SW480 (cell line): ENCODE results near the gene PTPN4.
A peak's percentile ranks its signal among the peaks of the same experiment; 100 is the strongest.

ENCODE experiments used
- DNase-seq: peaks from one replicate; pipeline ENCODE4 v3.0.0-alpha.2; 2016; ENCODE audit warnings: low spot score

Gene PTPN4, protein sequence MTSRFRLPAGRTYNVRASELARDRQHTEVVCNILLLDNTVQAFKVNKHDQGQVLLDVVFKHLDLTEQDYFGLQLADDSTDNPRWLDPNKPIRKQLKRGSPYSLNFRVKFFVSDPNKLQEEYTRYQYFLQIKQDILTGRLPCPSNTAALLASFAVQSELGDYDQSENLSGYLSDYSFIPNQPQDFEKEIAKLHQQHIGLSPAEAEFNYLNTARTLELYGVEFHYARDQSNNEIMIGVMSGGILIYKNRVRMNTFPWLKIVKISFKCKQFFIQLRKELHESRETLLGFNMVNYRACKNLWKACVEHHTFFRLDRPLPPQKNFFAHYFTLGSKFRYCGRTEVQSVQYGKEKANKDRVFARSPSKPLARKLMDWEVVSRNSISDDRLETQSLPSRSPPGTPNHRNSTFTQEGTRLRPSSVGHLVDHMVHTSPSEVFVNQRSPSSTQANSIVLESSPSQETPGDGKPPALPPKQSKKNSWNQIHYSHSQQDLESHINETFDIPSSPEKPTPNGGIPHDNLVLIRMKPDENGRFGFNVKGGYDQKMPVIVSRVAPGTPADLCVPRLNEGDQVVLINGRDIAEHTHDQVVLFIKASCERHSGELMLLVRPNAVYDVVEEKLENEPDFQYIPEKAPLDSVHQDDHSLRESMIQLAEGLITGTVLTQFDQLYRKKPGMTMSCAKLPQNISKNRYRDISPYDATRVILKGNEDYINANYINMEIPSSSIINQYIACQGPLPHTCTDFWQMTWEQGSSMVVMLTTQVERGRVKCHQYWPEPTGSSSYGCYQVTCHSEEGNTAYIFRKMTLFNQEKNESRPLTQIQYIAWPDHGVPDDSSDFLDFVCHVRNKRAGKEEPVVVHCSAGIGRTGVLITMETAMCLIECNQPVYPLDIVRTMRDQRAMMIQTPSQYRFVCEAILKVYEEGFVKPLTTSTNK

DNA sequence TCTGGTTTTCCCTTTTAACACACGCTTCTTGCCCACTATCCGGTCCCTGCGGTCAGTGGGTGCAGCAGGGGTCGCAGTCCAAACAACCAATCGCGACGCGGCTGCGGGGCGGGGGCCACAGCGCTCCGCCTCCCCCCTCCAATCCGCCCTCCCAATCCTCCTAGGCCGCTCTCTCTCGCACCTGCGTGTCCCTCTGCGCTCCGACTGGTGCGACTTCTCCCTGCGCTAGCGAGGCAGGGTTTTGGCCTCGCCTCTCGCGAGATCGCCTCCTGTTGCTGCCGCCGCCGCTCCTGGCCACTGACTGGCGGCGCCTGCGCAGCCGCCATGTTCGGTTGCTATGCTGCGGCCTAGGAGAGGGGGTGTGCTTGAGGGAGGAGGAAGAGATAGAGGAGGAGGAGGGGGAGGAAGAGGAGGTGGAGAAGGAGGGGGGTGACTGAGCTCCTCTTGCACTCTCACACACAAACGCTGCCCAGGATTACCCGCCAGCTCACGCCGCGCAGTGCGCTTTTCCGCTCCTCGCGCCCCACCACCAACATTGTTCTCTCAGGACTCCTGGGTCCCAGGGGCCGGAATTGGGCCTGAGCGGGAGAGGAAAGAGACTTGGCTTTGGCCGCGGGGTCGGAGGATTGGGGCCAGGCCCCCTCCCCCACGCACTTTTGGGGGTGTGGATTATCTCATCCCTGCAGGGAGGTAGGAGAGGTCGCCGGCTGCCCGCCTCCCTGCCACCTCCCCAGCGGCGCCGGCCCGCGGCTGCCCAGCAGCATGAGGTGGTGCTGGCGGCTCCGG, at the start of gene PTPN4:
TSS of gene PTPN4 (plus strand) at position 472 of the 786 bp plus-strand sequence. CDS start 49,932 bp downstream, outside the sequence.
- peak; percentile 99 for DNase-seq

- no peak for DNase-seq
Observed at GRCh38 chr2:119710281-119710680, 49.4 kb upstream of the PTPN4 start.

DNA sequence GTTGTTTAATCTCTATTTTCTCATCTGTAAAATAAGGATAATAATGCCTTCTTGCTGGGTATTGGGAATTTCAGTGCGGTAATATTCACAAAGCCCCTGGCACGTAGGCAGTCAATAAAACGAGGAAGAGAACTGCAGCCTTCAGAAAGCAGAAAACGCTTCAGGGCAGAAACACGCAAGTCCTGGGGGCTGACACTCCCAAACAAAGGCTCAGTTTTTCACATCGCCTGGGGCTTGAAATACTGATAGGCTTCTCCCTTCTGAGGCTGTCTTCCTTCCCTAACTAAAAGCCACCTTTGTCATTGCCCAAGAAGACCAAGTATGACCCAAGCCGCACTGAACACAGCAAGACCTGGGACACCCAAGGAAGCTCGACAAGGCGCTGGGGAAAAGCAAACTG, 48.4 kb upstream of the PTPN4 start:
- no peak for DNase-seq

GRCh38 chr2:119712571-119712970, 47.2 kb upstream of the PTPN4 start:
- no peak for DNase-seq

DNA sequence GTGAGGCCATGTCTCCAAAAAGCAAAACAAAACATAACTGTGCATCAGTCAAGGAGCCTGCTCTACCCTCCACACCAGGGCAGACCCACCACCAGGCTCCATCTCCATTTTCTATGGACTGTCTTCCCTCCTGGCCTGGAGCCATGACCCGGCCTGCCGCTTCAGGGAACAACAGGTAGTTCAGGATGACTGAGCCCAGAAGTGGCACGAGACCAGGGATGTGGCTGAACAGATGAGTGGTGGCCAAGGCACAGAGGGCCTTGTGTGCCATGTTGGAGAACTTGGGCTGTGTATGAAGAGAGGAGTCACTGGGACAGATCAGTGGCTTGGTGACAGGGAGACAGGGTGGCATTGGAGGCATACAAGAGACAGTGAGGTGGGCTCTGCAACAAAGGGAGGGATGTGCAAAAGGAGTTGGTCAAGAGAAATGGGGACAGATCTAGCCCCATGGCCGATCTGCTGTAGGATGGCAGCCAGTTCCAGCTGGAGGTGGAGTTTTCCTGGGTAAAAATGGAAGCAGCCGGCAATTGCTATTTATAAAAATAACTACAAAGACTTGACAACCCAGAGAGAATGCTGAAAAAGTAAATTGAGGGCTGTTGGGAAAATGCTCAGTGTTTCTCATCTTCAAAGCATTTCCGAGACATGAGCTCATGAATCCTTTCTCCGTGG, 45.8 kb upstream of the PTPN4 start:
- no peak for DNase-seq

DNA sequence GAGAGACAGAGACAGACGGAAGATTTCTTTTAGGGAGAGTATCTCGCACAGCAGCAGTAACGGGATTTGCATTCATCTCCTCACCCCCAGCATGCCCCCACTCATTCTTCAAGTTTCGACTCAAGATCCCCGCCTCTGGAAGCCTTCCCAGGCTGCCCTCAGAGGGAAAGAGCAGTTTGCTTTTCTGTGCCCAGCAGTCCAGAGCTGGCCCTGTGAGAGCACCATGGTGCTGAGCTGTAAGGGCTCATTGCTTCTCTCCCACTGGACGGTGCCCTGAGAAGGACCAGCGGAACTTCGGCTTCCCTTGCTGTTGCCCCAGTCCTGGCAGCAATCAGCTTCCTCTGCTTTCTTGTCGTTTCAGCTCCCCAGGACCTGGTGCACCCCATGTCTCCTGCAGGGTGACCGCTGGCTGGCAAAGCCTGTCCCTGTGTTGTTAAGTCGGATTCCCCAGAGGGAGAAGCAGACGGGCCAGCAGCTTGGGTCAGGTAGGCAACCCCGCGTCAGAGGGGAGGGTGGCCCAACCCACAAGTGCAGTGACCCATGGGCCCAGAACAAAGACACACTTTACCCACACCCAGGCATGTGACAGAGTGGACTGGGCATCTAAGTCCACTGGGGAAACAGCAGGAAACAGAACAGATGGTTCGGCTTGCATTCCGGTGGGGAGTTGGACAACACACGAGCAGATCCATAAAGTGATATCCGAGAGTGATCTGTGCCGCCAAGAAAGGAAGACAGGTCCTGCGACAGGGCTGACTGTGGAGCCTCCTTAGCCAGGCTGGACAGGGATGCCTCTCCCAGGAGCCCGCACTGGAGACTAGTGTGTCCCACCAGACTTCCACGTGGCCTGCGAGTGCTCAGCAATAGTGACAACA, 44.1 kb upstream of the PTPN4 start:
- DNase-seq: no peak

- no peak for DNase-seq
Observed at GRCh38 chr2:119716284-119716672, 43.4 kb upstream of the PTPN4 start.

DNA sequence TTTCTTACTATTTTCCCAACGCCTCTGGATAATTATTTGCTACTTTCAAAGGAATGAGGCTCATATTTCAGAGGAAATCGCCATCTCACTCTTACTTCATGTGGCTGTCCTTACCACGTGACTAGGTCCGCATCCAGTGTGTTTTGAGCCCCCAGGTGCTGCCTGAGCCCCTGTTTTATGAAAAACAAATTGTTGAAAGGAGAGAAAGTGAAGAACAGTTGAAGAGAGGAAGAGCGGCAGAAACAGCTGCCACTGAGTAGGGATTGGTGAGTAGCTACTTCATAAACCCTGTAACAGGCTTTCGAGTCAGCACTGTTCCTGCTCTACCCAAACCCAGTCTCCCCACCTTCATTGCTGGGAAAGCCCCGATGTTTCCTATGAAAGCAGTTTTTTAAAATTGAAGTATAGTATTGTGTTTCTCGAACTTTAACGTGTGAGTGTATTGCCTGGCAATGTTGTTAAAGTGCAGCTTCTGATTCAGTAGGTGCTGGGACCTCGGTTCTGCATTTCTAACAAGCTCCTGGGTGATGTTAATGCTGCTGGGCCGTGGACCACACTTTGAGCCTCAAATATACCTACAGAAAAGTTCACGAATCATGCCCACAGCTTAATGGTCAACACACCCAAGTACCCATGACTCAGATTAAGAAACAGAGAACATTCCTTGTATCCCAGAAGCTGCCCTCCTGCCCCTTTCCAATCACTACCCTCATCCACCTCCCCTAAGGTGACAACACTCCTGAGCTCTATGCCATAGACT, 41.0 kb upstream of the PTPN4 start:
- no peak for DNase-seq

DNA sequence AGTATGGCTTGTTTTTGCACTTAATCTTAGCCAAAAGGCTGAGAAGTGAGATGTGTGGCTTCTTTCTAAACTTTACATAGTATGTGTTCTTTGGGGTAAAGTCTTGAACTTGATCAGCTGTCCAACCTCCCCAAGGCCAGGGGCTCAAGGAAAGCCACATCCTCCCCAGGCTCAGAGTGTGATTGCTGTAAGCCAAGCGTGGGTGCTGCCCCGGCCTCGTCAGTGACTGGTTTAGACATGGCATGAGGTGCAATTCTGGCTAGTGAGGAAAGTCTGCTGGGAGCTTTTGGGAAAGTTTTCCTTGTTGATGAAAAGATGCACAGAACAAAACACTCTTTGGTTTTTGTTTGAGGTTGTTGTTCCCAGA, 40.5 kb upstream of the PTPN4 start:
- DNase-seq: no peak

- DNase-seq: no peak
Observed at GRCh38 chr2:119721043-119721442, 38.7 kb upstream of the PTPN4 start.

DNA sequence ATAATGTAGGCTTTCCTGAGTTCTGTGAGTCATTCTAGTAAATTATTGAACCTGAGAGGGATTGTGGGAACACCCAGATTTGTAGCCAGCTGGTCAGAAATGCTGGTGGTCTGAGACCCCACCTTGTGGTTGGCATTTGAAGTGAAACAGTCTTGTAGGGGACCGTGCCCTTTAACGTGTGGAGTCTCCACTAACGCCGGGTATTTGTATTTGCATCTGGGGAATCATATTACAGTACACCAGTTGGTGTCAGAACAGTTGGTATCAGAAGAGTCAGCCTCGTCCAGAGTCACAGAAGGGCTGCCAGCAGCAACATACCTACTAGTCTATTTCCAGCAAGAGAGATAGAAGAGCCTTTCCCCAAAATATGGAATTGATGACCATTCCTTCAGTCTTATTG, 38.3 kb upstream of the PTPN4 start:
- no peak for DNase-seq

GRCh38 chr2:119721904-119722303, 37.8 kb upstream of the PTPN4 start:
- DNase-seq: no peak

GRCh38 chr2:119723186-119723585, 36.5 kb upstream of the PTPN4 start:
- no peak for DNase-seq

GRCh38 chr2:119723784-119724467, 35.8 kb upstream of the PTPN4 start:
- DNase-seq: peak; percentile 35

GRCh38 chr2:119724656-119725485, 34.9 kb upstream of the PTPN4 start:
- no peak for DNase-seq

DNA sequence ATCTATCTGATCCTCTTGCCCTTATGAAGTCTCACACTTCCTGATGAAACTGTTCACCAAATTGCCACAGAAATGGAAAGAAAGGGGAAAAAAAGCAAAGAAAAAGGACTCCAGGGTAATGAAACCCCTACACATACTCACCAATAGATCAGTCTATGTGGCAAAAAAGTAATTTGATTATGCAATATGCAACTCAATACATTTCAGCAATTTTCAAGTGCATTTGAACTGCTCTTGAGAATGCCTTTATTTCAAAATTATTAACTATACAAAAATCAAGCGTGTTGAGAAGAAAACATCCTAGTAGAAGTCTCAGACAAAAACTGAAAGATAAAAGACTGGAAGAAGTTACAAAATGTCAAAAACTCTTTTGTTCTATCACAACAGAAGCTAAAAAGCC, 32.2 kb upstream of the PTPN4 start:
- DNase-seq: no peak

DNA sequence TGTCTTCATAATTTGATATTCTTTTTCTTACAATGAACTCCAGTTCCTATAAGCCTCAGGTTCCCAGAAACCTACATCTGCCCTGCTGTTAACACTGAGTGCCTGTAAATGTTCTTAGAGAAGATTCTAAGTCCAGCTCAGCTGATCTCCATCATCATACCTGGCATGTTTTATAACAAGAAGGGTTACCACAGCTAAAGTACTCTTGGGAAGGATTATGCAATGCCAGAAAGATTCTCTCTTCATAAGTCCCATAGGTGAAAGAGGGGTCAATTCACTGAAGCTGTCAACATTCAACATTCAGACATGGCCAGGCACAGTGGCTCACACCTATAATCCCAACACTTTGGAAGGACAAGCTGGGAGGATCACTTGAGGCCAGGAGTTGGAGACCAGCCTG, 31.3 kb upstream of the PTPN4 start:
- DNase-seq: no peak

GRCh38 chr2:119730671-119731177, 29.0 kb upstream of the PTPN4 start:
- DNase-seq: peak; percentile 48
